Daoy (cell line): ENCODE data around the gene ABHD11. TPM values are rescaled to one million over a fixed set of nuclear protein-coding genes. Genes with fewer than 3 reads are reported as not detected.
"Not testable (repeated sequence)": the region's sequence is repeated elsewhere in the genome, so short reads cannot be mapped to it uniquely, and the experiment has no call there.

Experiments
- DNase-seq: peaks from one replicate; pipeline ENCODE4 v3.0.0-alpha.2; 2015; ENCODE audit warnings: low read depth
- total RNA-seq: library from RNA; depleted of rRNA; stranded (reverse); fragments of >200 nt; shearing (Covaris generic); gene quantifications from 2 replicates; pipeline ENCODE4 v1.2.3, GENCODE V29; 2014; rRNA removed

ABHD11 gene, protein sequence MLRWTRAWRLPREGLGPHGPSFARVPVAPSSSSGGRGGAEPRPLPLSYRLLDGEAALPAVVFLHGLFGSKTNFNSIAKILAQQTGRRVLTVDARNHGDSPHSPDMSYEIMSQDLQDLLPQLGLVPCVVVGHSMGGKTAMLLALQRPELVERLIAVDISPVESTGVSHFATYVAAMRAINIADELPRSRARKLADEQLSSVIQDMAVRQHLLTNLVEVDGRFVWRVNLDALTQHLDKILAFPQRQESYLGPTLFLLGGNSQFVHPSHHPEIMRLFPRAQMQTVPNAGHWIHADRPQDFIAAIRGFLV
- total RNA-seq = 24.2 and 30.0 TPM in 2 replicates

- DNase-seq = peak; percentile 99
These were observed at the start of gene ABHD11 for GRCh38 chr7:73738612-73739386. Gene ABHD11, minus strand, starts transcription at chr7:73738802. Its CDS starts 32 bp downstream, at chr7:73738770.

GRCh38 chr7:73787786-73788048, 49.1 kb upstream of the ABHD11 start:
- DNase-seq = not testable (repeated sequence)

- DNase-seq = no peak
These were observed 48.0 kb upstream of the ABHD11 start for GRCh38 chr7:73786588-73786987.

DNA sequence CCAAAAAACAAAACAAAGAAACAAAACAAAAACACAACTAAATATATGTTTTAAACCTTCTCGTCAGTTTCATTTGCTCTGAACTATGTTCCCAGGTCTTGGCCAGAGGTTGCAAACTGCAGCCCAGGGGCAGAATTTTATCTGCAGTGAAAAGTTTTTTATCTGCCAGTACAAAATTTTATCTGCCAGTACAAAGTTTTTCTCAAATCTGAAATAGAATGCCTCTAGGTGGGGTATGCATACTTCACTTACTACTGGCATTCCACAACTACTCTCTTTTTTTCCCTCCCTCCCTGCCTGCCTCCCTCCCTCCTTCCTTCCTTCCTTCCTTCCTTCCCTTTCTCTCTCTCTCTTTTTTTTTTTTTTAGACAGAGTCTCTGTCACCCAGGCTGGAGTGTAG, 40.9 kb upstream of the ABHD11 start:
- no peak for DNase-seq

DNA sequence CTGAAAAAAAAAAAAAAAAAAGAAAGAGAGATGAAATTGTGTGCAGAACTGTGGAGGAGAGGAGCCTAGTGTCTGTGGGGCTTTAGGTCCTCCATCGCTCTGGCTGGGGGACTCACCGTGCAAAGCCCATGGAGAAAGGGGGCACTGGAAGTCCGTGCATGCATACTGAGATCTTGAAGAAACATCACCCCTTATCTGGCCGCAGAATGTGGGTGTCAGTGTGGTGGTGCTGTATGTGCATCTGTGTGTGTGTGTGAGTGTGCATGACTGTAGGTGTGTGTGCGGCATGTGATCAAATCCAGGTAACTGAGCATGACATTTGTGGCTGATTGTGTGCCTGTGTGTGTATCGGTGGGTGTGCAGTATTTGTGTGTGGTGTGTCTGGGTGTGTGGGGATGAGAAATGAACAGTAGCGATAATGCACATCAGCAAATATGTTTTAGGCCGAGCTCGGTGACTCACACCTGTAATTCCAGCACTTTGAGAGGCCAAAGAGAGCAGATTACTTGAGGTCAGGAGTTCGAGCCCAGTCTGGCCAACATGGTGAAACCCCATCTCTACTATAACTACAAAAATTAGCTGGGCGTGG, 40.3 kb upstream of the ABHD11 start:
- no peak for DNase-seq

DNA sequence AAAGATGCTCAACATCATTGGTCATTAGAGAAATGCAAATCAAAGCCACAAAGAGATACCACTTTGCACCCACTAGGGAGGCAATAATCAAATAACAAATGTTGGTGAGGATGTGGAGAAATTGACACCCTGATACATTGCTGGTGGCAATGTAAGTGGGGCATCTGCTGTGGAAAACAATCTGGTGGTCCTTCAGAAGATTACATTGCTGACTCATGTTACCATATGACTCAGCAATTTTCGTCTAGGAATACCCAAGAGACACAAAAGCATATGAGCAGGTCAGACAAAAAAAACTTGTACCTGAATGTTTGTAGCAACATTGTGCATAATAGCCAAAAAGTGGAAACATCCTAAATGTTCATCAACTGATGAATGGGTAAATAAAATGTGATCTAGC, 36.3 kb upstream of the ABHD11 start:
- peak; percentile 48 for DNase-seq

DNA sequence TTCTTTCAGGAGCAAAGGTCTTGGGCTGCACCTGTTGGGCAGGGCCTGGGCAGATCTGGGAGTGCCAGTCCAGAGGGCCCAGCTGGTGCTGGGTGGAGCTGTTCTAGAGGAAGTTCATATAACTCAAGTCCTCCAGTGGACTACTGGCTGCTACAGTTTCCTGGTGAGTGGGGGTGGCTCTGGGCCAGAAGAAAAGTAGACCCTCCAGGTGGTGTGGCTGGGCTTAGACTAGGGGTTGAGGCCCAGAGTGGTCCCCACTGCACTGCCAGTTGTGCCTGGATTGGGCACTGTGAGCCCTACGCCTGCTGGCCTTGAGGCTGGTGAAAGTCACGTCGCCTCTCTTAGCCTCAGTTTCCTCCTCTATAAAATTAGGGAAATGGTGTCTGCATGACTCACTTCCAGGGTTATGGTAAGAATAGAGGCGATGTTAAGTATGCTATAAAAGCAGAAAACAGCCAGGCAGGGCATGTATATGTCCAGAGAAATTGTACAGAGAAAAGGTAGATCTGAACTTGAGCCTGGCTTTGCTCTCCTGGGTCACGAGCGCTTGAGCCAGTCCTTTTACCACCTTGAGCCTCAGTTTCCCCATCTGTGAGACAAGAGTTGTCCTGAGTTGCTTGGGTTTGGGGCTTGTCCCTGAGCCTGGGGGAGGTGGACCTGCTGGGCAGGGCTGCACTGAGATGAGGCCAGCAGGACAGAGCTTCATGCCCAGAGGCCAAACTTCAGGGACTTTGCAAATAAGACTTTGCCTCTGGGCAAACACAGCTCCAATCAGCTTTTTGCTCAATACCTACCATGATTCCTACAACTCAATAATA, 35.3 kb upstream of the ABHD11 start:
- no peak for DNase-seq

DNA sequence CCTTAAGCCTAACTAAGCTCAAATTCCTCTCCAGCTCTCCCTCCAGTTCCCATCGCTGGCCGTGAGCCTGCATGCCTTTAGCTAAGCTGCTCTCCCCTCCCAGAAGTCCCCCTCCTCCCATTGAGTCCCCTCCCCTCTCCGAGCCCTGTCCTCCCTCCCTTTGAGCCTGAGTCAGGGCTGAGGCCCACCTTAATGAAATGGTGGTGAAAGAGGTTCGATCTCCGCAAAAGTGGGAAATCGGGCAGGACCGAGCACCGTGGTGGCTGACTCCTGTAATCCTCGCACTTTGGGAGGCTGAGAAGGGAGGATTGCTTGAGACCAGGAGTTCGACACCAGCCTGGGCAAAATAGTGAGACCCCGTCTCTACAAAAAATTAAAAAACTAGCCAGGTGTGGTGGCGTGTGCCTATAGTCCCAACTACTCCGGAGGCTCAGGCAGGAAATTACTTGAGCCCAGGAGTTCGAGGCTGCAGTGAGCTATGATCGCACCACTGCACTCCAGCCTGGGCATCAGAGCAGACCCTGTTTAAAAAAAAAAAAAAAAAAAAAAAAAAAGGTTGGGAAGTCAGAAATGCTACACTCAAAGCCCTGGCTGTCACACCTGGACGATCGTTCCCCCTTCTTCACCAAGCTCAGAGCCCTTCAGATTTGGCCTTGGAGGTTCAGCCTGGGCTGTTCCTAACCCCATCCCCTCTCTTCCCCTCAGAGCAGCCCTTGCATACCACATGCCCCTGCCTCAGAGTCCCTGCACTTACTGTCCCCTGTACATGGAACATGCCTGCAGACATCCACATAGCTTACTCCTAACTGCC, 32.5 kb upstream of the ABHD11 start:
- no peak for DNase-seq

GRCh38 chr7:73770002-73770859, 31.6 kb upstream of the ABHD11 start, which contains the start of gene CLDN3:
Gene CLDN3, minus strand, starts transcription at chr7:73770270. Its CDS starts 221 bp downstream, at chr7:73770049.
- DNase-seq = peak; percentile 74

- DNase-seq = no peak
These were observed 30.9 kb upstream of the ABHD11 start for GRCh38 chr7:73769481-73770001.

DNA sequence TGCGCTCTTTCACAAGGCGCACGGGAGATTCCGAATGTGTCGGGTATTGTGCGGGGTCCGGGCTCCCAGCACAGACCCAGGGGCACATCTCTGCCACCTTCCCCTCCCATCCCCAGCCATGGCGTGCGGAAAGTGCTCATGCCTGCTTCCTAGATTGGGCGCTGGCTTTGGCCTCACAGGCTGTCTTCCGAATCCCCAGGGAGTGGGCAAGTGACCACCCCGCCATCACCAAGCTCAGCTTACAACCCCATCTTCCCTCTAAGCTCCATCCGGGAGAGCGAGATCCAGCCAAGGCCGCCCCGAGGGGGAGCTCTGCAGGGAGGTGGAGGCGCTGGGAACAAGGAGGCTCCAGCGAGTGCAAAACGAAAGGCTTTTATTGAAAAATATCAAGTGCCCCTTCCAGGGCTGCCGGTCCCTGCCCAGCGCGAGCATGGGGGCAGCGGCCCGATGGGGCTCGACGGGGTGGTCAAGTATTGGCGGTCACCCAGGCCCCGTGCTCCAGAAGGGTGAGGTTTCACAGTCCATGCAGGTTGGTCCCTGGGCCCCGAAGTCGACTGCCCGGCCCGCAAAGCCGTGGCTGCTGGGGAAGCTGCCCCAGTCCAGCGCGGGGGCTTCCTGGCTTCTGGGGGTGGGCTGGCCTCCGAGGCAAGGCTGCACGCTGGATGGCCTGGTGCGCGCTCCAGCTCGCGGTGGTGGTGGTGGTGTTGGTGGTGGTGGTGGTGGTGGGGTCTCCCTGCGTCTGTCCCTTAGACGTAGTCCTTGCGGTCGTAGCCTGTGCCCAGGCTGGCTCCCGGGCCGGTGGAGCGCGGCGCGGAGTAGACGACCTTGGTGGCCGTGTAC, 30.3 kb upstream of the ABHD11 start:
- no peak for DNase-seq

DNA sequence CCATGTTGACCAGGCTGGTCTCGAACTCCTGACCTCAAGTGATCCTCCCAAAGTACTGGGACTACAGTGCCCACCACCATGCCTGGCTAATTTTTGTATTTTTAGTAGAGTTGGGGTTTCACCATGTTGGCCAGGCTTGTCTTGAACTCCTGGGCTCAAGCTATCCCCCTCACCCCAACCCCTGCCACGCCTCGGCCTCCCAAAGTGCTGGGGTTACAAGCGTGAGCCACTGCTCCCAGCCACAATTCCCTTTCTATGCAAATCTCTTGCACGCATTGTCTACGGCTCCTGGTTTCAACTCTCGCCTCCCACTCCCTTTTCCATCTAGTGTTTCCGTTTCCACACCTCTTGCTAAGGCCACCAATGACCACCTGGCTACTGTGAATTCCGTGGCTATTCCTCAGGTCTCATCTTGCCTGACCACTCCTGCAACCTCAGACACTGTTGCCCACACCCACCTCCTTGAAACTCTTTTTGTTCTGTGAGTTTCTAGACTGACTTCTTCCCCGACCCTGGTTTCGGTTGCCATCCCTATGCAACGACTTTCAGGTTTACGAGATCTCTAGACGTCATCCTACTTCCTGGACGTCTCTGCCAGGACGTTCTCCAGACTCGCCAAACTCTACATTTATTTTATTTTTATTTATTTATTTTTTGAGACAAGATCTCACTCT, 28.1 kb upstream of the ABHD11 start:
- no peak for DNase-seq

DNA sequence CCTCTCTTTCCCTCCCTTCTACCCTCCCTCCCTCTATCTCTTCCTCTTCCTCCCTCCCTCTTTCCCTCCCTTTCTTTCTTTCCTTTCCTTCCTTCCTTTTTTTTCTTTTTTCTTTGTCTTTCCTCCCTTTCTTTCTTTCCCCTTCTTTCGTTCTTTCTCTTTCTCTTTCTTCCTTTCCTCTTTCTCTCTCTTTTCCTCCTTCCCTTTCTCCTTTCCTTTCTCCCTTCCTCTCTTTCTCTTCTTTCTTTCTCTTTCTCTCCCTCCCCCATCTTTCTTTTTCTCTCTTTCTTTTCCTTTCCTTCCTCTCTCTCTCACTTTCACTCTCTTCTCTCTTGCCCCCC, 24.0 kb upstream of the ABHD11 start:
- no peak for DNase-seq

- DNase-seq = no peak
These were observed 23.5 kb upstream of the ABHD11 start for GRCh38 chr7:73761854-73762658.

DNA sequence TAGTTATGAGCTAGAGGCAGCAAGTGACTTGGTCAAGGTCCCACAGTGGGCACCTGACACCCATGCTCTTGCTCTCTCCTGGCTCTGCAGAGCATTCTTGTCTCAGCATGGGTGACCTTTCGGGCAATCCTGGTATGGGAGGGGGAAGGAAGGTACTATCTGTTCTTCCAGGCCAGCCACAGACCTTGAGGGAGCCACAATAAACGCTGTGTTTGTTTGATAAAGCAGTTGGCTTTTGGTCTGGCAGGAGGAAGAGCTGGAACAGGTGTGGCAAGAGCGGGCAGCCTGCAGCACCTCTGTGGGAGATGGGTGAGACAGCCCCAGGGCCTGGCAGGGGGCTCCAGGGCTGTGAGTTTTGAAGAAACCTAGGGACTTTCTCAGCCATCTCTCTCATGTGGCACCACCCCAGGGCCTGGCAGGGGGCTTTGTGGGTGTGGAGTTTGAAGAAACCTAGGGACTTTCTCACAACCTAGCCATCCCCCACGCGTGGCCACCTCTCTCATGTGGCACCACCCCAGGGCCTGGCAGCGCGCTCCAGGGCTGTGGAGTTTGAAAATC, 20.1 kb upstream of the ABHD11 start:
- DNase-seq = no peak

GRCh38 chr7:73749931-73750776, 11.6 kb upstream of the ABHD11 start:
- DNase-seq = no peak
